ENCODE results near the gene ZXDC. TPM values are rescaled to one million over a fixed set of nuclear protein-coding genes. Genes with fewer than 3 reads are reported as not detected.

The ZXDC gene
- total RNA-seq, 1 experiment from 2014 or later = 33.3 TPM

- no peak for TF ChIP-seq TCF7L2 (IDR thresholded peaks at IDR 0.05; ENCODE audit: low read depth, low read length)
- no peak for TF ChIP-seq SIN3A (IDR thresholded peaks at IDR 0.05; ENCODE audit: borderline replicate concordance, insufficient read depth, low read depth, low read length)
- no peak for TF ChIP-seq REST (IDR thresholded peaks at IDR 0.05; ENCODE audit: insufficient read depth in 1 of 2, low read depth in 2 of 2, low read length in 1 of 2)
- TF ChIP-seq CTCF (IDR thresholded peaks at IDR 0.05) = no peak
- TF ChIP-seq POLR2AphosphoS5 (IDR thresholded peaks at IDR 0.05; ENCODE audit: low read depth, low read length) = no peak
- CTCF ChIA-PET = no interaction called here
- in situ Hi-C loops (cut with HindIII; ENCODE audit: low pct_unique_long_range_greater_than_20kb, low sequenced_read_pairs) = no loop called here
Measured at GRCh38 chr3:126418661-126419131, 57.0 kb downstream of the ZXDC start.

GRCh38 chr3:126417981-126418530, 57.6 kb downstream of the ZXDC start:
- POLR2A ChIA-PET = no interaction called here
- no peaks in the 10 kb centered on the region for H3K9me3 ChIP-seq (ENCODE audit: control insufficient read depth, insufficient read depth, low read depth, low read length)
- H3K27me3 ChIP-seq (ENCODE audit: control insufficient read depth, insufficient read depth, low read length) = no peaks in the 10 kb centered on the region
- no peaks in the 10 kb centered on the region for H3K4me1 ChIP-seq (ENCODE audit: control insufficient read depth, insufficient read depth, low read length)
- no peak for ATAC-seq
- H3K36me3 ChIP-seq (ENCODE audit: control insufficient read depth, insufficient read depth, low read length) = no peaks in the 10 kb centered on the region
- no peak for TF ChIP-seq CTCF (IDR thresholded peaks at IDR 0.05)
- no peak for TF ChIP-seq SIN3A (IDR thresholded peaks at IDR 0.05; ENCODE audit: borderline replicate concordance, insufficient read depth, low read depth, low read length)
- no peak for TF ChIP-seq POLR2AphosphoS5 (IDR thresholded peaks at IDR 0.05; ENCODE audit: low read depth, low read length)
- TF ChIP-seq REST (IDR thresholded peaks at IDR 0.05; ENCODE audit: insufficient read depth in 1 of 2, low read depth in 2 of 2, low read length in 1 of 2) = no peak
- TF ChIP-seq TCF7L2 (IDR thresholded peaks at IDR 0.05; ENCODE audit: low read depth, low read length) = no peak
- no peak overlapping the region for H3K27ac ChIP-seq (ENCODE audit: low read length)
- CTCF ChIA-PET = no interaction called here
- no peak for DNase-seq (ENCODE audit: low read depth, low spot score)
- in situ Hi-C loops (cut with HindIII; ENCODE audit: low pct_unique_long_range_greater_than_20kb, low sequenced_read_pairs) (no loop called here), intact Hi-C loops (cut with micrococcal nuclease; ENCODE audit: unreplicated experiment) (no loop called here)
- H3K4me3 ChIP-seq (ENCODE audit: low read depth in 2 of 2, low read length in 2 of 2) = no peak overlapping the region
- no TSS peak for BruUV-seq (replicated peaks)

More at GRCh38 chr3:126418661-126419131, 57.0 kb downstream of the ZXDC start:
- Histone ChIP-seq H3K4me1 (ENCODE audit: control insufficient read depth, insufficient read depth, low read length) (no peaks in the 10 kb centered on the region), H3K27me3 (ENCODE audit: control insufficient read depth, insufficient read depth, low read length) (no peaks in the 10 kb centered on the region), H3K9me3 (ENCODE audit: control insufficient read depth, insufficient read depth, low read depth, low read length) (no peaks in the 10 kb centered on the region), H3K27ac (ENCODE audit: low read length) (no peak overlapping the region), H3K4me3 (ENCODE audit: low read depth in 2 of 2, low read length in 2 of 2) (no peak overlapping the region), H3K36me3 (ENCODE audit: control insufficient read depth, insufficient read depth, low read length) (no peaks in the 10 kb centered on the region)
- DNase-seq (ENCODE audit: low read depth, low spot score) (no peak), ATAC-seq (no peak)
- POLR2A ChIA-PET = no interaction called here
- no TSS peak for BruUV-seq (replicated peaks)
- intact Hi-C loops (cut with micrococcal nuclease; ENCODE audit: unreplicated experiment) = no loop called here

Data from Panc1 (cell line).